SIG-M5 treated with dmso at 0.1 percent for 504 hours (cell line): ENCODE data around the gene DHFR.
A peak's percentile ranks its signal among the peaks of the same experiment; 100 is the strongest.

Source experiments
- DNase-seq: peaks from one replicate; lab custom pipeline; 2025; ENCODE audit not compliant: unreplicated experiment; lab: John Stamatoyannopoulos, UW

The DHFR gene

DNA sequence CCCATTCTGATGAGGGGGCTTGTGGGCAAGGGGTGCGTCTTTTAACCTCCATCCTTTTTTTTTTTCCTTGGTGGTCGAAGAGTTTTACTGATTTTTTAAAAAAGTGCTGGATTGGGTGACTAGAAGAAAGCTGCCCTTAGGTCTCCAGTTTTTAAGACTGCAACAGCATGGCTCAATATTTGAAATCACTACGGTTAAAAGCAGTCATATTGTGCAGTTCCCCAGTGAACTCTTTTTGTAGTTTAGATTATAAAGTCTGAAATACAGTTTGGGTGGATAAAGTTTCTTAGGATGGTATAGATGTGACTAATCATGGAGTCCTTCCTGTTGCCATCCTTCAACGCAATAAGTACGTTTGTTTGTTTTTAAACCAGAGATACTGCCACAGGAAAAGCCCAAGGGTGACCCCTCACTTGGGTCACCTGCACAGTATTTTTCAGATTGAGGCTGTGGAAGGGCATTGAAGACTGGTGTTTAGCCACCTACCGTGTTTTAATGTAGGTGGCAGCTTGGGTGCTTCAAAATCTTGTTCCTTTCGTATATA, 520 bp upstream of the DHFR start:
- peak; percentile 10 for DNase-seq

DNA sequence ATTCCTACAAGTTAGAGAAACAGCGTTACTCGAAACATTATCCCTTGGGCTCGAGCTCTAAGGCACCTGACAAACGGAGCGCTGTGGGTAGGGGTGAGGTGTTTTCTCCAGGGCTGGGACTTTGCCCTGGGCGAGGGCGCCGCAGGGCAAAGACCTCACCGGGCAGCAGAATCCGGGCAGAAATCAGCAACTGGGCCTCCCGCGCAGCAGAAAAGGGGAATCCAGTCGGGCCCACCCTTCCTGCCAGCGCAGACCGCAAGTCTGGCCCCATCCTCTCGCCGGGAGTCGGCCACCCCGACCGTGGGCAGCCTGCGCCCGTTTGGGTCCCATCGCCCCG, 761 bp downstream of the DHFR start:
- peak; percentile 61 for DNase-seq

DNA sequence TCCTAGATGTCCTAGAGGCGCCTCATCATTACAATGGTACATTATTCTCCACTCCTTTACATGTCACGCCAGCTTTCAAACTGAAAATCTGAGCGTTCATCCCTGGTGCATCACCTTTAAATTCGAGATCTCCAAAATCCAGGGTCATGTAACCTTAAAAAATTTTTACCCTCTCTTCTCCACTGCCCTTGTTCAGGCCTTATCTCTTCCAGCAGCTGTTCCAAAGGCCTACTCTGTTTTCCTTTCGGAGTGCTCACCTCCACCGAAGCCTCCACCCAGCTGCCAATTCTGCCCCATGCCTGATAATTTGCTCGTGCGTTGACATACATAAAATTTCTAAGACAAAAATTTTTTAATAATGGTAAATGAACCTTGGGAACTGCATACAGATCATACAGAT, 1.3 kb downstream of the DHFR start:
- no peak for DNase-seq

DNA sequence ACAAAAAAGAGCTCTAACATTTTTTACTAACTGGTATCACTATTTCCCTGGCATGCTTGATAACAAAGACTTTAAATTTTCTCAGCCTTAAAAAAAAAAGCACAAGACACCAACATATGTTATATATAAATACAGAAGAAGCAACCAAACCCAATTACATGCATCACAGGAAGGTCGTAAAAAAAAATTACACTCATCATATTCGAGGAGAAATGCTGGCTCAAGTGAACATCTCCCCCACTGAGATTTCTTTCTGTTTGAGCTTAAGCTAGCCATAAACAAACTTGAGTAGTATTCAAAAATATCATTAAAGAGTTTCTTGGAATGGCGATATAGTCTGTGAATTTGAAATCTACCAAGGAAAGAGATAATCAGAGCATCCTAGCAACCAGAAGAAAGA, 7.9 kb downstream of the DHFR start:
- no peak for DNase-seq

DNA sequence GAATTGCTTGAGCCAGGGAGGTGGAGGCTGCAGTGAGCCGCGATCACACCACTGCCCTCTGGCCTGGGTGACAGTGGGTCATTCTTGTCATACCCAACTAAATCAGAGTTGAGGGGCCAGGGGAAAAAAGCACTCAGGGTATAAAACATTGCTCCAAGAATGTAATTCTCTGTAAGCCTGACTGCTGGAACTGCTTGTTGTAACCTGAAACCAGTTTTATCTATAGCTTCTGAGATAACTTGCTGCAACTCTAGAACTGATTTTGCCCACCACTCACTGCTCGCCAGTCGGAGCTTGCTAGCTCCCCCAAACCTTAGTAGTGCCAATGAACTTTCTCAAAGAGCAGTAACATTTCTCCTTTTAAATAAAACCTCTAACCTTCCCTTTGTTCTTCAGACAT, 9.9 kb downstream of the DHFR start:
- DNase-seq: no peak

DNA sequence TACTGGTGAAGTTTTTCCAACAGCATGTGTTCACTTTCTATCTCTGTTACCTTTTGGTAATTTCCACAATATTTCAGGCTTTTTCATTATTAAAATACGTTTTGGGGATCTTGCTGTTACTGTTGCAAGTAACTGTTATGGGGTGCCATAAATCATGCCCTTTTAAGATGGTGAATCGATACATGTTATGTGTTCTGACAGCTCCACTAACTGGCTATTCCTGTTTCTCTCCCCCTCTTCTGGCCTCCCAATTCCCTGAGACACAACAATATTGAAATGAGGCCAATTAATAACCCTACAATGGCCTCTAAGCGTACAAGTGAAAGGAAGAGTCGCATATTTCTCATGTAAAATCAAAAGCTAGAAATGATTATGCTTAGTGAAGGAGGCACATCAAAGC, 13.4 kb downstream of the DHFR start:
- DNase-seq: no peak

DNA sequence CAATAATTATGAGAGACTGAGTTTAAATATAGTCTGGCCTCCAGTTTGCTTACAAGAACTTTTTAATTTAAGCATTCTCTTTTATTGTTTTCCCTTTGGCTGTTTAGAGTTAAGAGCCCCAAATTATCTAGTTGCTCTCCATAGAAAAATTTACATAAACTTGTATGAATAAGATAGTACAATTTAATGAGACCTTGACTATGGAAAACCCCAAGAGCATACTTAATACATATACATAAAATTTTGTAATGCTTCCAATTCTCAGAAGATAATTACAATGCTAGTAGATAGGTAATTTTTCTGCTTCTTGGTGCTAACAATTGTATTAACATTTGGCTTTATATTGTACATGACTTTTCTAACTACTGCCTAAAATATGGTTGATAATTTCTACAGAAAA, 20.6 kb downstream of the DHFR start:
- no peak for DNase-seq

DNA sequence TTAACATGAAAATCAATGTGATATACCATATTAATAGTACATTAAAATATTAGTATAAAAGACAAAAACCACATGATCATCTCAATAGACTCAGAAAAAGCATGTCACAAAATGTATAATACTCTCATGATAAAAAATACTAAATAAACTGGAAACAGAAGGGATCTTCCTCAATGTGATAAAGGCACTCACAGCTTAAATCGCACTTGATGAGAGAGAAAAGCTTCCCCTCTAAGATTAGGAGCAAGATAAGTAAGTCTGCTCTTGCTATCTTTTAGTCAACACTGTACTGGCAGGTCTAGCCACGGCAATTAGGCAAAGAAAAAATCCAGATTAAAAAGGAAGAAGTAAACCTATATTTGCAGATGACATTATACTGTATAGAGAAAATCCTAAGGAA, 22.1 kb downstream of the DHFR start:
- DNase-seq: no peak

DNA sequence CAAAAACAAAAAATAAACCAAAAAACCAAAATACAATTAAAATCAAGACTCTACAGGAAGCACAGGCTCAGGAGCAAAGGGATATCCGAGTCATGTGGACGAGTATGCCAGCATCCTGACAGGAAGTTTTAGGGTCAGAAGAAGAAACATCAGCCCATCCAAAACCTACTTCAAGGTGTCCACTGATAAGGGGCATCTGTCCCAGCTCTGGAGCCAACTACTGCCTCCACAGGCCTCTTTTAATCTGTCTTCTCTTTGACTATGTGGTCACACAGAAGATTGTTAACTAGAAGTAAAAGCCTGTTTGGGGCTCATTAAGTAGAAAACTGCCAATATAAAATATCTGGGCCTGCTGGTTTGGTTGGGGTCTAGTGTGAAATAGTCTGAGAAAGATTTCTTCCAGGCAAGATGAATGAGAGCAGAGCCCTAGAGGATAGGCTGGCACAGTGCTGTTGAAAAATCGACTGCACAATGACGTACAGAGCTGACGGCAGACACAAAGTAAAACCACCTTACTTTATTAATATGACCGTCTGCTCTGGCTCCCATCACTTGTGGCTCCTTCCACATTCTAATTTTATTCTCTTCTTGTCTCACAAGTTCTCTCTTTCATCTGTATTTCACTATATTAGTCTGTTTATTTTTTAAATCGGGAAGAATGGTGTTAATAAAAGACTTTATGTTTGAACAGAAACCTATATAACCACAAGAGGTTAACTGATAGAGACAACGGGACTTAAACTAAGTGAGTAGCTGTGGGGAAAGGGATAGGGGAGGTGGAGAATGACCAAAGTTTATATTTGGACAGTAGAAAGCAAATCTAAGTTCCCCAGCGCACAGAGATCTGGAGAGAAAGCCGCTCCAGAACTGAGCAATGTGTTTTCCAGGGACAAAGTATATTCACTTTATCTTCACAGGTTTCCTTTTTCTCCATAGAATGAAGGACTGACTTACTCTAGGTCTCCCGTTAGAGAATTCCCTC, 23.2 kb downstream of the DHFR start:
- DNase-seq: no peak

DNA sequence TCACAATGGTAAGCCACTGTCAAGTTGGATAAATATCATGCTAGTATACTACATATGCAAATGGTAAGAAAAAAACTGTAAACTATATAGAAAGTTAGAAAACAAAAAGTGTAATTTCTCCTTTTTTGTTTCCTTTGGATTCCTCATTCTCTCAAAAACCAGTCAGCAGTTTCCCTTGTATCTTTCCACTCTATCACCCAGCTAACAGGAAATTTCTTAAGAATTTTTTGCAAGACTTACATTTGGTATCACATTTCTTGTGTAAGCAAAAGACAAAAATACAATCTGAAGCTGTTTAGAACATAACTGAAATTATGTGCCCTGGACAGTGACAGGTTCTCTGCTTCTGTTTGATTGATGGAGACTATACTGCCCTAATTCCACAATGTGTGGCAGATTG, 25.5 kb downstream of the DHFR start:
- peak; percentile 24 for DNase-seq

DNA sequence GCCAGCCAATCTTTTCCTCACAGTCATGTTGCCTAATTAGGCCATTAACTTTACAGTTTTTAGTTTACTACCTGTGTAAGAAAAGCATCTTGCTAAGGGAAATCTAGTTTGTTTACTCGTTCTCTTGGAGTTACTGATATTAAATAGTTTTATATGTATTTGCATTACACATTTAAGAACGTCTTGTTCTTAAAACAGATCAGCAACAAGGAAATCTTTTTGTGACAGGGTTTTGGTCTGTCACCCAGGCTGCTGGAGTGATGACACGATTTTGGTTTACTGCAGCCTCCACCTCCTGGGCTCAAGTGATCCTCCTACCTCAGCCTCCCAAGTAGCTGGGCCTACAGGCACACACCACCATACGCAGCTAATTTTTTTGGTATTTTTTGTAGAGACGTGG, 29.6 kb downstream of the DHFR start:
- DNase-seq: no peak

DNA sequence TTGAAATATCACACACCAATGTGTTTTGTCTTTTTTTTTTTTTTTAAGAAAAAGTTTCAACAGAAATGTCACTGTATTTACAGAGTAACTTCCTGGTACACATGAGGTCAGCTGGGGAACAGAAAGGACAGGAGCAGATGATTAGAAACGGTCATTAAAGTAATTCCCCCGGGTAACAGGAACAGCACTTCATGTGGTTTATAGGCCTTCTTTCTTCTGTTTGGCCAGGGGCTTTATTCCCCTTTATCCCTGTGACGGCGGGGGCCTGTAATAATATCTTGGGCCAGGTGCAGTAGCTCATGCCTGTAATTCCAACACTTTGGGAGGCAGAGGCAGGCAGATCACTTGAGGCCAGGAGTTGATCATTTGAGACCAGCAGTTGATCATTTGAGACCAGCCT, 30.8 kb downstream of the DHFR start:
- no peak for DNase-seq

DNA sequence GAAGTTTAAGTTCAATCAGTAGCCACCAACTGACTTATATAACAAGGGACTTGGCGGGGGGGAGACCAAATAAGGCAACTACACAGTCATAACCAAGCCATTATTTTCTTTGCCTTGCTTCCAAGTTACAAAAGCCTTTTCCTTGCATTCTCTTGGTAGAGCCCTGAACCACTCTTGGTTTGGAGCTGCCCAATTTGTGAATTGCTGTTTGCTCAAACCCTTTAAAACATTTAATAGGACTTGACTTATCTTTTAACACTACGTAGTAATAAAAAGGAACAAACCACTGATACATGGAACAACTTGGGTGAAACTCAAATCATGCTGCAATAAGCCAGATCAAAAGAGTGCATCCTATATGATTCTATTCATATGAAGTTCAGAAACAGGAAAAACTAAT, 32.0 kb downstream of the DHFR start:
- DNase-seq: no peak

DNA sequence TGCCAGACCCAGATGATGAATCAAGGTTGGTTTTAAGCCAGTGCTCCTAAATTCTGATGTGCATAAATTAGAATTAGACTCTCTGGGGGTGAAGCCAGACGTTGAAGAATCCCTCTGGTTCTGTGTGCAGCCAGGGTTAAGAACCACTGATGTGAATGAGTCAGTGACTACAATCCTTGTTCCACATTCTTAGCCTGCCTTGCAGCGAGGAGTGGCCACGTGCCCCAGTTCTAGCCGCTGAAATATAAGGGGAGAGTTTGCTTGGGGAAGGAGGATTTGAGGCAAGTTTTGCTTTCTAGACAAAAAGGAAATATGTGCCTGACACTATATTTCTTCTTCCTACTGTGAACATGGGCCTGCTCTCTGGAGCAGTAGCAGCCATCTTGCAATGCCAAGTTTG, 34.6 kb downstream of the DHFR start:
- no peak for DNase-seq

DNA sequence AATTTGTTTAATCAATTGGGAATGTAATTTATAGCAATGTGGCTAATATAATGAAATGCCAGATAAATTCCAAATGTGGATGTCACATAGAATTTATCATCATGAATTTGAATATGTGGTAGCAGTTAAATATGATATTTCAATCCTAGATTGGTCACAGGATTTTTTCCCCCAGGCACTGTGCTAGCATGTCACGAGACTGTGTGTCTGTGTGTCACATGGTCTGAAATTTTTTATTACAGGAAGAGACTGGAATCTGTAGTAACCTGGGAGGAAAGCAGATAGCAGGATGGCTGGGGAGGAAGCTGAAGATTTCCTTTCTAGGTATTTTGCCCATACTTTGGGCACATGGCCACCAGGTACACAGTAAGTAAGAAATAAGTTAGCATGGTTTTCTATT, 35.7 kb downstream of the DHFR start:
- no peak for DNase-seq

DNA sequence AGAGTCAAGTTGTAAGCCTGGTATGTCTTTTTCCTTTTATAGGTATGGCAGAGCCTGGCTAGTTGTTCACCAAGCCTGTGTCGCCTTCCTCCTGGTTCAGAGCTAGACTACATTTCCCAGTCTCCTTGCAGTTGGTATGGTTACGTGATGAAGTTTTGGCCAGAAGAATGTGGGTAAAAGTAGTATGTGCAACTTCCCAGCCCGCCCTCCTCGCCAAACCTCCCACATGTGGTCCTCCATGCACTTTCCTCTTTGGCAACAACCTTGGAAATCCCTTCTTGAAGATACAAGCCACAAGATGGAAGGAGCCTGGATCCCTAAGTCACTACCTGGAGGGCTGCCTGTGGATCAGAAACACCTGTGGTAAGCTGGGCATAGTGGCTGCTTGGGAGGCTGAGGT, 36.3 kb downstream of the DHFR start:
- no peak for DNase-seq

DNA sequence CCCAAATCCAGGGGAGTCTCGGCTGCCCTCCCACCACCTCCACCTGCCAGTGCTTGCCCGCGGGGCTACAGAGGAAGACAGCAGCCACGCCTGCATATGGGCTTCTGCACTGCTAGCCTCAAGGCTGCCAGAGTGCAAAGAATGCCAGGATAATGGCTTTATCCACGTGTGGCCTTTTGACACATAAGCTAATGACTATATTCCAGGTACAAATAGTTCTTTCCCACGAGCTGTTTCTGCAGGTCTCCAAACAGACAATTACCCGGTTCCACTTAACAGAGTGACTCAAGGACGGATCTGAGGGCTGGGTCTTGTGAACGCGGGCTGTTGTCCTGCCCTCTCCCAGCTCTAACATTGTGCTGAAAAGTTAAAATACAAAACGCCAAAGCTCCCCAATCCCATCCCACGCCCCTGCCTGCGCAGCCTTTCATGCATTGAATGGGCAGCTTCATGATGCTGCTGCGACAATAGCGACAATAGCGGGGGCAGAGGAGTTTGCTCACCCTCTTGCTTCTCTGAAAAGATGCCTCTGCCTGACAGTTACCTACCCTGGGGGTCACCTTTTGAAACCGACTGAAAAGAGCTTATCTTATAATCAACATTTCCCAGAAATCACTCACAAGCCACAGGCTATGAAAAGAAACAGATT, 39.4 kb downstream of the DHFR start:
- no peak for DNase-seq

DNA sequence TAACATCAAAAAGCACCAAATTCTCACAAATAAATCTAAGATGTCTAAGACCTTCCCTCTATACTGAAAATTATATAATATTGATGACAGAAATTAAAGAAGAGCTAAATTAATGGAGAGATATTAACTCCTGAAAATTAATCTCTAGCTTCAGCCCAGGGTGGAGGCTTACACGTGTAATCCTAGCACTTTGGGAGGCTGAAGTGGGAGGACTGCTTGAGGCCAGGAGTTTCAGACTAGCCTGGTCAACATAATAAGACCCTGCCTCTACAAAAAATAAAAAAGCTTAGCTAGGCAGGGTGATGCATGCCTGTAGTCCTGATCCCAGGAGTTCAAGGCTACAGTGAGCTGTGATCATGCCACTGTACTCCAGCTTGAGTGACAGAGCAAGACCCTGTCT, 45.1 kb downstream of the DHFR start:
- no peak for DNase-seq

DNA sequence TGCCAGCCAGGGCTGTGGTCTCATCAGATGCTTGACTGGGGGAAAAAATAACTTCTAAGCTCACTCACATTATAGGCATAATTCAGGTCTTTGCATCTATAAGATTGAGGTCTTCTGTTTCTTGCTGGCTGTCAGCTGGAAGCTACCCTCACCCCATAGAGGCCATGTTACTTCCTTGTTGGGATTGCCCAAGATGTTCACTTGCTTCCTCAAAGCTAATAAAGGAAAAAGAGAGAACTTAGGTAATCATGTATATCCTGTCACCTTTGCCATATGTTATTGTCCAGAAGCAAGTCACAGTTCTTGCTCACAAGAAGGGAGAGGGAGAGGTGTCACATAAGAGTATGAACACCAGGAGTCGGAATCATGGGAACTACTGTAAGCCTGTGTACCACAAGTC, 46.1 kb downstream of the DHFR start:
- DNase-seq: peak; percentile 96

DNA sequence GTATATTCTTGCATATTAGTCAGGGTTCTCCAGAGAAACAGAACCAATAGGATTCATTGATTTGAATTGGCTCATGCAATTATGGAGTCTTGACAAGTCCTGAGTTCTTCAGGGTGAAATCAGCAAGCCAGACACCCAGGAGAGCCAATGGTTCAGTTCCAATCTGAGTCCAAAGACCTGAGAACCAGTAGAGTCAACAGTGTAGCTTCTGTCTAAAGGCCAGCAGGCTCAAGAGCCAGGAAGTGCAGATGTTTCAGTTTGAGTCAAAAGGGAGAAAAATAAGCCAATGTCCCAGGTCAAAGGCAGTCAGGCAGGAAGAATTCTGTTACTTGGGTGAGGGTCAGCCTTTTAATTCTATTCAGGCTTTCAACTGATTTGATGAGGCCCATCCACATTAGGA, 47.0 kb downstream of the DHFR start:
- no peak for DNase-seq

DNA sequence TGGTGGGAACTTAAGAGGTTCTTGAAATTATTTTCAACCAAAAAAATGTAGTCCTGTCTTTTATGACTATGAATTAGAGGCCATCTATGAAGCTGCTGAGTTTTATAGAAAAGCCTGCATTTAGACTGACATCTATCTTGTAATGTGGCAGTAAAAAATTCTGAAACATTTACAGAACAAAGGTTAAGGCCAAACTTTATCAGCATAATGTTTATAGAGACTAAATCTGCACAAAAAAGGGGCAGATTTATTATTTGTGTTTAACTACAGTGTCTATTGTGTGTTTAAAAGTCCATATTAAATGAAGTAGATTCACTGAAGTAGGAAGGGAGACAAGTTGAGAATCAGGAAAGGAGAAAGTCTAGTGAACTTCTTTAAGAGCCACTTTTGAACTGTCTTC, 47.4 kb downstream of the DHFR start:
- no peak for DNase-seq

DNA sequence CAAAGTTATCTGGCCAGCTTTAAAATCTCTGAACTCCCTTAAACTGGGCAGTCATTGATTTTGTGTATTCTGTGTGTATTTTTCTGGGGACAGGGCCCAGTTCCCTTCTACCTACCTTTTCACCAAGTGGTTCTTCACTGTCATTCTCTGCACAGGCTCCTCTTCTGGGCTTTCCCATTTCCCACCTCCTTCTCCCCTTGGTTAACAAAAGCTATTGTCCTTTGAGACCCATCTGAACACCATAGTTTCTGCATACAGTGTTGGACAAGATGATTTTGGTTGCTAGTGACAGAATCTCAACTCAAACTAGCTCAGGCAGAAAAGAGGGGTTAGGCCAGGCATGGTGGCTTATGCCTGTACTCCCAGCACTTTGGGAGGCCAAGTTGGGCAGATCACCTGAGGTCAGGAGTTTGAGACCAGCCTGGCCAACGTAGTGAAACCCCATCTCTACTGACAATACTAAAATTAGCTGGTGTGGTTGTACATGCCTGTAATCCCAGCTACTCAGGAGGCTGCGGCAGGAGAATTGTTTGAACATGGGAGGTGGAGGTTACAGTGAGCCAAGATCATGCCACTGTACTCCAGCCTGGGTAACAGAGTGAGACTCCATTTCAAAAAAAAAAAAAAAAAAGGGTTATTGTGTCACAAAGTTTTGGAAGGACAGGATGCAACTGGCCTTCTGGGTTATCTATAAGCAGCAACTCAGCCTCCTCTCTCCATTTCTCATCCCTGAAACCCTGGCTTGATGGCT, 53.7 kb downstream of the DHFR start:
- peak; percentile 22 for DNase-seq
